Coronary artery (tissue), 2 donors: Measurements from ENCODE around the gene OXSR1.

Source experiments
- DNase-seq: peaks from one replicate; pipeline ENCODE4 v3.0.0-alpha.2; 2017; ENCODE audit warnings: low spot score
- H3K27ac ChIP-seq, 2 donors: fragments of 200-600 bp; sonication (generic); one replicate each; pipeline ENCODE4 v1.5.1; 2016 to 2019
- H3K4me3 ChIP-seq: fragments of 200-600 bp; sonication (generic); 2 replicates; pipeline ENCODE4 v1.5.1; 2016; ENCODE audit warnings: mild to moderate bottlenecking, moderate library complexity
- CTCF ChIP-seq: fragments of 200-600 bp; sonication (generic); IDR thresholded peaks from one replicate; pipeline ENCODE4 v1.5.1; 2019; ENCODE audit warnings: antibody characterized with exemption

OXSR1 gene

GRCh38 chr3:38257583-38257982 is 92.2 kb downstream of the OXSR1 start:
- no peak for TF ChIP-seq CTCF
- Histone ChIP-seq H3K4me3 (no peak overlapping the region), H3K27ac (no peak overlapping the region)
- no peak for DNase-seq

GRCh38 chr3:38260474-38260873 is 95.1 kb downstream of the OXSR1 start:
- no peak for DNase-seq
- no peak overlapping the region for H3K27ac ChIP-seq
- H3K4me3 ChIP-seq: no peak overlapping the region
- TF ChIP-seq CTCF: no peak

- no peak for DNase-seq
- Histone ChIP-seq H3K27ac (no peak overlapping the region), H3K4me3 (no peak overlapping the region)
- no peak for TF ChIP-seq CTCF
Observed at GRCh38 chr3:38264353-38264771, 99.0 kb downstream of the OXSR1 start.

GRCh38 chr3:38264779-38265178 is 99.4 kb downstream of the OXSR1 start:
- DNase-seq: no peak
- H3K27ac ChIP-seq: no peak overlapping the region
- TF ChIP-seq CTCF: no peak
- no peak overlapping the region for H3K4me3 ChIP-seq

- TF ChIP-seq CTCF: no peak
- Histone ChIP-seq H3K27ac (no peak within 1 kb of the TSS), H3K4me3 (no peak within 1 kb of the TSS)
- DNase-seq: no peak
Observed at GRCh38 chr3:38265604-38266307, 100.4 kb downstream of the OXSR1 start, which contains the start of gene SLC22A13. Gene SLC22A13 (plus strand): TSS chr3:38265812. CDS start chr3:38265861, 49 bp downstream.

- no peak for TF ChIP-seq CTCF
- DNase-seq: no peak
- Histone ChIP-seq H3K27ac (no peak overlapping the region), H3K4me3 (no peak overlapping the region)
Observed at GRCh38 chr3:38266810-38267209, 101.5 kb downstream of the OXSR1 start.

- no peak for DNase-seq
- Histone ChIP-seq H3K4me3 (no peak overlapping the region), H3K27ac (no peak overlapping the region)
- TF ChIP-seq CTCF: no peak
Observed at GRCh38 chr3:38267662-38268061, 102.3 kb downstream of the OXSR1 start.
